SH-SY5Y (cell line): Measurements from ENCODE around the gene TRAF3.

Experiments used
- GATA2 ChIP-seq: IDR thresholded peaks from 2 replicates; pipeline ENCODE4 v1.6.1; 2011; ENCODE audit warnings: mild to moderate bottlenecking, low read depth, low read length
- GATA3 ChIP-seq: IDR thresholded peaks from 2 replicates; pipeline ENCODE4 v1.6.1; 2011; ENCODE audit warnings: low read depth, mild to moderate bottlenecking, low read length, moderate library complexity

DNA sequence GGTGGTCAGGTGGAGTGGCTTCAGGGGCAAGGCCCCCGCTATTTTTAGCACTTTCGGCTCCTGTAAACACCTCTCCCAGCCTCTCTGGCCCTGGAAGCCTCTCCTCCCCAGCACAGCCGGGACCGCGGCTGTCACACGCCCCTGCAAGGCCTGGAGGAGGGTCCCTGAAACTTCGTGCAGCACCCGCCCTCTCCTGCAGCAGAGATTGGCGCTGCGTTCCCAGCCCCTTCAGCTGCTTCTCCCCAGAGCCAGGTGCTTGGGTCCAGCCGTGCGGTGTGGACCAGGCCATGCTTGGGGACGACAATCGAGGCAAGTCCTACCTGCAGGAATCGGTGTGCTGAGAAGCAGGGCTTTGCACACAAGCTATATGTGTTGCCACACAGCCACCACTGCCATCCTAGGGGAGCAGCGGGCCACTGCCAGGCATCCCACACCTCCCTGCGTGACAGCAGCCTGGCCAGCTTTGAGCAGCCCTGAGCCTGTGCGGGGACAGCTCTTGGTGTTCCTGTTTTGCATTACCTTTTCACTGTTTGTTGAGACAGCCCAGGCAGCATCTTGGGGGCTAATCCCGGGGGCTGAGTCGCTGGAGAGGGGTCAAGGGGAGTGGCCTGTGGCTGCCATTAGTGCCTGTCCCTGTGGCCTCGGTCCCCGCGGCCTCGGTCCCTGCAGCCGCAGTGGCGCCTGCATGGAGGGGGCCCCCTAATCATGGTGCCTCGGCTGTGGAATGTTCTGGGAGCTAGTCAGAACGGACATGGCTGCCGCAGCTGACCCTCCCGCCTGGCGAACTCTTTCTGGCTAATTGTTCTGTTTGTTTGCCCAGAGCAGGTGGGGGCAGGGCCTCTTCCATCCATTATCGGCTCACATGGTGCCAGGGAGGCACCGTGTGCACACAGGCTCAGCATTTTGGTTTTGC, 27.6 kb upstream of the TRAF3 start:
- TF ChIP-seq GATA3 (no peak), GATA2 (no peak)
